GM19099 (cell line): ENCODE results near the gene TBL1X.

Experiments used
- POLR2A ChIP-seq: IDR thresholded peaks from 3 replicates; pipeline ENCODE4 v1.6.1; 2011; ENCODE audit warnings: low read depth; ENCODE audit not compliant: insufficient read length; ENCODE audit errors: extremely low read depth

TBL1X gene

DNA sequence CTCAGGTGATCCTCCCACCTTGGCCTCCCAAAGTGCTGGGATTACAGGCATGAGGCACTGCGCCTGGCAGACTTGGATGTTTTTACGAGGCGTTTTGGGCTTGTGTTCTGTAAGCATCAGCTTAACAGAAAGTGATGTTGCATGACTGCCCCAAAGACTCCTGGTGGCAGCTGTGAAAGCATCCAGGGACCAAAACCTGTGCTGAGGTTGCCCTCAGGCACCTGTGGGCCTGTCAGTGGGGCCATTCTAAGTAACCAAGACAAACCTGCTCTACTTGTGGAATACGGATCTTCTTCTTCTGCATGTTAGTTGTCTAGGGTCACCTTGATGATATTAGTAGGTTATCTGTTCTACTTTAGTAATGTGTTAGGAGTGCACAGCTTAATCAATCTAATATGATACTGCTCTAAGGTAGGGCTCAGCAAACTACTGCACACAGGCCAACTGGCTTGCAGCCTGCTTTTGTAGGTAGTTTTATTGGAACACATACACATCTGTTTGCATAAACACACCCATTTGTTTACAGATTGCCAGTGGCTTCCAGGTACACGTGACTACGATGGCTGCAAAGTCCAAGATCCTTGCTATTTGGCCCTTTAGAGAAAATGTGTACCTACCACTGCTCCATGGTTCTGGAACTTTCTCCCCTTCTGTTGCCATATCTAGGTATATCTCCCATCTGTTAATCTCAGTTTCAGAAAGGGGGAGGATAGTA lies 164.1 kb downstream of the TBL1X start:
- no peak for TF ChIP-seq POLR2A

DNA sequence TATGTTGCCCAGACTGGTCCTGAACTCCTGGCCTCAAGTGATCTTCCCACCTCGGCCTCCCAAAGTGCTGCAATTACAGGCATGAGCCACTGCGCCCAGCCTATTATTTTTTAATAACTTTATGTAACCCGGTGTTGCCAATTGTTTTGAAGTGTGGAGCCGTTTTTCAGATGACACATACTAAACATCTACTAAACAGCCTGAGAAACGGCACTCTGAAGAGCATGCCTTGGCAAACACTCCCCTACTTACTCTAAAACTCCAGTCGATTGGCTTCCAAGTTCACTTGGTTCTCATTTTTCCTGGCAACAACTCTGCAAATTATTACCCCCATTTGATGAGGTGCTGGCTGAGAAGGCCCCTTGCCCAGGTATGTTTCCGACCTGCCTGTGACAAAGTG lies 169.7 kb downstream of the TBL1X start:
- TF ChIP-seq POLR2A = no peak

DNA sequence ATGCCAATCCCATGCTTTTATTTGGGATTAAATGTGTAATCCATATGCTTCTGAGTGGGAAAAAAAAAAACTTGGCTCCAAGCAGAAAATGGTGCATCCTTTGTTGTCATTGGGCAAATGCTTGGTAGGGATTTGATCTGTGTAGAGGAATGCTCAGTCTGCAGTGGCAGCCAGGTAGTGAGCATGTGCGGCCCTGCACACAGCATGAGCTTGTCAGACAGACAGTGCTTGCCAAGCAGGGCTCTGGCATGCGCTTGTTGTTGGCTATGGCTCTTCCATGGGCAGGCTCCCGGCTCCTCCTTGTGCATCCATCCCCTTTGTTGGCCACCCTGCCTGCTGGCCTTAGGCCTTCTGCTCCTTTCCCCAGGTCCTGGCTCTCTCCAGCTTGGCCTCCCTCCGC lies 170.5 kb downstream of the TBL1X start:
- TF ChIP-seq POLR2A = no peak

DNA sequence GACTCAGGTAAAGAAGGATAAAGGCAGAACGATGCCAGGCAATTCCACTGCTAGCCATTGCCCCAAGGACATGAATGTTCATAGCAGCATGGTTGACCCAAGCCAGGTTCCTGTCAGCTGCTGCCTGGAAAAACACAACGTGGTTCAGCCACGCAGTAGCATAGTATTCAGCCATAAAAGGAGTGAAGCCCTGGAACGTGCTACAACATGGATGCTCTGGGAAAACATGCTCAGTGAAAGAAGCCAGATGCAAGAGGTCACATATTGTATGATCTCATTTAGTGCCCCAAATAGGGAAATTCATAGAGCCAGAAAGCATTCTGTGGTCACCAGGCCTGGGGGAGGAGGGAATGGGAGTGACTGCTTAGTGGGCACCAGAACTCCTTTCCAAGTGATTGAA lies 170.9 kb downstream of the TBL1X start:
- TF ChIP-seq POLR2A = no peak

DNA sequence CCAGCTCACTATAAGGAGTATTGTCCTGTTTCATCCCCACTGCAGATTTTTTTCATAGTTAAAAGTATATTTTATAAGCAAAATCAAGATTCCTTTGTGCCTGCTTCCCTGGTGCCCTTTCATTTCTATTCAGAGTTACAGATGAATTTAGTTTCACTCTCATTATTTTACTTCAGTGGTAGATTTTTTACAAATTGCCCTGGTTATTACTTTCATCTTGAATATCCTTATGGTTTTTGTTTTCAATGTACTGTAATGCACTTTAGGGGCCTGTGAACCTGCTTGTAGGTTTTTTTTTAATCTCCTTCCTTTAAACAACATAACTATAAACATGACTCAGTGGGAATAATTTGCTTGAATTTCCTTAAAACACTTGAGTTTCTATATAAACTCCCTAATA lies 174.0 kb downstream of the TBL1X start:
- no peak for TF ChIP-seq POLR2A

DNA sequence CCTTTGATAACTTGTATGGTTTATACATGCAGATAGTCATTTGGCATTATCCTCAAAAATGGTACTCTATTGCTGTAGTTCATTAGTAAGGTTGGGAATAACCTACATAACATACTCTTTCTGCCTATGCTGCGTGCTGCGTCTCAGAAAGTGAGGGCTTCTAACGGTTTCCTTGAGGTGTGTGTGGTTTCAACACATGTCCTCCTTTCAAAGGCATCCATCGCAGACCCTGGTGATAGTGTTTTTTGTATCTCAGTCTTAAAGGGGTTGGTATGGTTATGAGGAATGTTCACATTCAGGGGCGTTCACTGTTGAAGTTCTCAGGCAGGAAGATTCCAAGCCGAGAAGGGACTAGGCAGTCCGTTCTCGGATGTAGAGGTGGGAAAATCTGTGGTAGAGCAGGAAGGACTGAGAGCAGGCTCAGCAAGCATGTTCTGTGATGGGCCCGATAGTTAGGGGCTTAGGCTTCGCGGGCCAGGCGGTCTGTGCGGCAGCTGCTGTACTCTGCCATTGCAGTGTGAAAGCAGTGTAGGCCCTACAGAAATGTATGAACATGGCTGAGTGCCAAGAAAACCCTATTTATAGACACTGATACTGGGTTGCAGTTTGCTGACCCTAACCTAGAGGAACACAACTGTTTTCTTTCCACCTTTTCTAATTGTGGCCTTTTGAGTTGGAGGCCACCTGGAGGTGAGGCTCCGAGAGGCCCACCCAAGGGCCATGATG lies 177.6 kb downstream of the TBL1X start:
- TF ChIP-seq POLR2A = no peak

DNA sequence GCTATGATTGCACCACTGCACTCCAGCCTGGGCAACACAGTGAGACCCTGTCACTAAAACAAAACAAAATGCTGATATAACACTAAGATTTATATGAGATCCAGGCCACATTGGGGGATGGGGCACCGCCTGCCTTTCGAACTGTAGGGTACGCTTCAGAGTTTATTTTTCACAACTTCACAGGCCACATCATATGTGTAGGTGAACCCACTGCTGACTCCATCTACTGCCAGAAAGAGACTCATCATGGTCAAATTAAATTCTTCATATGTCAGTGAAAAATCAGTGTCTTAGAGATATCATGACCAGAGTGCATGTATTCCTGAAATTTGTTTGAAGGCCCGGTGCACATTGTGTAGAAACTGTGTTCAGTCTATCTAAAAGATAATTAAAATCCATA lies 178.9 kb downstream of the TBL1X start:
- TF ChIP-seq POLR2A = no peak

DNA sequence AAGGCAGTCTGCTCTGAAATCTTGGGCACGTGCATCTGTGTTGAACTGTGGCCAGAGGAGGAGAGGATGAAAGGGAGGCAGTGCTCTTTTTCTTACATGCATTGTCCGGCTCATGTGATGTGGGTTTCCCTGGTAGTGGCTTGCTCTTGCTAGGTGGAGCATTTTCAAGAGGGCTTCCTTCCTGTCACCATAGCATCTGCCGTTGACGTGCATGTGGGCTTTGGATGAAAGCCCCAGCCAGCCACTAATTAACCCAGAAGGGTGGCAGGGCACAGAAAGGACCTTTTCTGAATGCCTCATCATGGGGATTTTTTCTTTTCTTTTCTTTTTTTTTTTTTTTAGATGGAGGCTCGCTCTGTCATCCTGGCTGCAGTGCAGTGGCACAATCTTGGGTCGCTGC lies 179.5 kb downstream of the TBL1X start:
- TF ChIP-seq POLR2A = no peak

DNA sequence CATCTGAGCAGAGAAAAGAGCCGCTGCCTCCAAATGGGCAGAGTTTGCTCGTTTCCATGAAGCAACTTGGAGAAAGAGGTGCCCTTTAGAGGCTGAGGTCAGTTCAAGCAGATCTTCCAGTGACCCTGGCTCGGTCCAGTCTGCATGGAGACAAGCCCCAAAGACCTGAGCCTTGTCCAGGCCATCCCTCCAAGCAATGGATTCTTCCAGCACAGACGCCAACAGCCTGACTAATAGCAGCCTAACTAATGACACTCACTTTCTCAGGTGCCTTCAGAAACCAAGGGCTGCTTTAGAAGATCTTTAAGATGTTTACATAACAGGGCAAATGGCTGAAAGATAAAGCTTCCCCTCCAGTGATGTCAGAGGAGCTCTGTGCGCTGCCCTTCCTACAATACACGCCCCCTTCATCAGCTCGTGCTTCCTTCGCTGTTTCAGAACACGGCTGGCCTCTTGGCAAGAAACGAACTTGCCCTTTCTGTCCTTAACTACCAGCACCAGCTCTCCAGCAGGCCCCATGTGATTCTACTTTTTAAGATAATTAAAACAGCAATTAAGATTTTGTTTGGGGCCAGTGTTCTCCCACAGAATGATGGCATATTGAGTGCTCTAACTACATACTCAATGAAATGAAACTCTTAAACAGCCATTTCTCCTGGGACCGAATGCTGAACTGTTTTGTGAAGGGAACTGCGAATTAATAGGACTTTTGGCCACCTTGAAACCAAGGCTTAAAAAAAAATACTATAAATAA lies 181.8 kb downstream of the TBL1X start:
- no peak for TF ChIP-seq POLR2A

DNA sequence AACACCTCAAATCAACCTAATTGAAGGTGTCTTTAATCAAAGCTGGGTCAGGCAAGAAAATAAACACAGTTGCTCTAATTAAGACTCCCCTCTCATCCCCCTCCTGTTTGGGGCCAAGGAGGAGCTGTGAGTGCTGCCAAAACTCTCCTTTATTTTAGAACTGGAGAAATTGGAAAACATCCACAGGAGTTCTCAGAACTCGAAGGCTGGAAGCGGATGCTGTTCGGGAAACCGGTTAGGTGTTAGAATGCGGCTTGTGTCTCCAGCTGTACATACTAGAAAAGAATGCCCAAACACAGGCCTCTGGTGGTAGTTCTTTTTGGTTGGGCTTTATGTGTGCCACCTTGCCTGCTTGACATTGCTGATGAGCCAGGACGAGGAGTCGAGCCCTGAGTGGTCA lies 182.6 kb downstream of the TBL1X start:
- TF ChIP-seq POLR2A = no peak

DNA sequence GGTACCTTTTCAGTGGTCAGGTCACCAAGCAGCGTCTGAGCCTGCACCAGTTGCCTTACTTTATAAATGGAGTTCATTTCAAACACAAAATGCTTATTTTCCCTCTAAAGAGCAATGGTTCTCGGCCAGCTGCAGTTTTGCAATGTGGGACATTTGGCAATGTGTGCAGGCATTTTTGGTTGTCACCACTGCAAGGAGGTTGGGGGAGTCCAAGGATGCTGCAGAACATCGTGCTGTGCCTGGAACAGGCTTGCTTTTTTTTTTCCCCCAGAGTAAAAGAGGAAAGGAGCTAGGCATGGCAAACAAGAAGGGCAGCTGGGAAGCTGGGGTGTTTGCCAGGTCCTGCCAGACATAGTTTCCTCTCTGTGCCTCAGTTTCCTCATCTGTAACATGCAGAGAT lies 185.2 kb downstream of the TBL1X start:
- no peak for TF ChIP-seq POLR2A

DNA sequence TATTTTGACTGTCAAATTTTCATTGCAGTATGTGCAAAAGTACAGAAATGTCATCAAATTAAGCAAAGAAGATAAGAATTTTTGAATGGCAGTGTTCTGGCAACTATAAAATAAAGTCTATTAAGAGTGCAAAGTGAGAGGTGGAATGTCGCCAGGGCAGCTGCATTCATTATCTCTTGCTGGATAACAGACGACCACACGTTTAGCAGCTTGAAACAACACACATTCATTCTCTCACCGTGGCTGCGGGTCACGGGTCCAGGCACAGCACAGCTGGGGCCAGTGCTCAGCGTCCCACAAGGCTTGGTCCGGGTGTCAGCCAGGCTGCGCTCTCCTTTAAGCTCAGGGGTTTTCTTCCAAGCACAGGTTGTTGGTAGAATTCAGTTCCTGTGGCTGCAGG lies 186.9 kb downstream of the TBL1X start:
- no peak for TF ChIP-seq POLR2A

DNA sequence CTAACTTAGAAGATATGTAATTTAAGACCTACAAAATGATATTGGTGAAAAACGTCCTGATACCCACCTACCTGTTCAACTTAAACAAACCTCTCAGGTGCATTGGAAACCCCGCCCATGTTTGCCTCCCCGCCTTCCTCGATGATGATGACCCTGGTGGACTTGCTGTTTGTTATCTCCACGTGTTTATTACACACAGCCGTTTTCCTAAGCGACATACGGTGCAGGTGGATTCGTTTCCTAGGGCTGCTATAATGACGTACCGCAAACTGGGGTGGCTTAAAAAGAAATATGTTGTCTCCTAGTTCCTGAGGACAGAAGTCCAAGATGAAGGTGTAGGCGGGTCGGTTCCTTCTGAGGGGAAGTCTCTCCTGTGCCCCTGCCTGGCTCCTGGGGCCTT lies 190.1 kb downstream of the TBL1X start:
- no peak for TF ChIP-seq POLR2A

DNA sequence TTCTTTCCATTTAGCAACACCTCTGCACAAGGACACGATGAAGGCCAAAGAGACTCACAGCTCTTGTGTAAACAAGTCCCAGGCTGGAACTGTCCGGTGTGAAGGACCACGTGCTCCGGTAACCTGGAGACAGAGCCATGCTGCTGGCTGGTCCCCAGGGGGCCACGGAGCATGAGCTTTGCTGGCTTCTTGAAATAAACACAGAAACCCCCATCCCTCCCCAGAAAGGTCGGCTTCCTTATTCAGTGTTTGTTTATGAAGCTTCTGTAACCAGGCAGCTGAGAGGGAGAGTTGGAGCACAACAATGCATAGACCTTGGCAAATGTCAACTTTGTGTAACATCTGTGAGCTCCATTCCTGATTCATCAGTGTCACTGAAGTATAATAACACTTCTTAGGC lies 191.4 kb downstream of the TBL1X start:
- no peak for TF ChIP-seq POLR2A

DNA sequence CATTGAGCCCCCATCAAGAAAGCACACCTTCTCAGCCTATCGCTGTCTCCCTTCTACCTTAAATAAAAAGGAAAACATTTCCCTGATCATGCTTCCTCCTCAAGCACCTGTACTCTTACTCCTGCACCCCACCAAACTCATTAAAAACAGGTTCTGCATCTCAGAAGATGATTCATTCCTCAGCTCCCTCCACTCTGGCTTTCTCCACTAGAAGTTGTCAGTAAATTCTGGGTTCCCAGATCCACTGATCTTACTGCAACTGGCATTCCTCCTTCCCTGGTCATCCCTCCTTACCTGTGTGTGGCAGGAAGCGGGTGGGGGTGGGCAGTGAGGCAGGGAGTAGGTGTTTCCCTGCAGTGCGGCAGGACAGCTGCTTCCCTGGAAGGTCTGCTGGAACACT lies 192.0 kb downstream of the TBL1X start:
- TF ChIP-seq POLR2A = no peak
